NCI-H2227 treated with DMSO at 0.1 percent for 48 hours (cell line): ENCODE data around the gene ZNF652.

ENCODE experiments used
- DNase-seq: peaks from one replicate; lab custom pipeline; 2025; lab: John Stamatoyannopoulos, UW

The ZNF652 gene

GRCh38 chr17:49358641-49359247, 3.3 kb downstream of the ZNF652 start:
- DNase-seq, result no peak

GRCh38 chr17:49357516-49357915, 4.5 kb downstream of the ZNF652 start:
- DNase-seq, result no peak

GRCh38 chr17:49356320-49356719, 5.7 kb downstream of the ZNF652 start:
- no peak for DNase-seq

GRCh38 chr17:49353607-49354006, 8.4 kb downstream of the ZNF652 start:
- no peak for DNase-seq

DNA sequence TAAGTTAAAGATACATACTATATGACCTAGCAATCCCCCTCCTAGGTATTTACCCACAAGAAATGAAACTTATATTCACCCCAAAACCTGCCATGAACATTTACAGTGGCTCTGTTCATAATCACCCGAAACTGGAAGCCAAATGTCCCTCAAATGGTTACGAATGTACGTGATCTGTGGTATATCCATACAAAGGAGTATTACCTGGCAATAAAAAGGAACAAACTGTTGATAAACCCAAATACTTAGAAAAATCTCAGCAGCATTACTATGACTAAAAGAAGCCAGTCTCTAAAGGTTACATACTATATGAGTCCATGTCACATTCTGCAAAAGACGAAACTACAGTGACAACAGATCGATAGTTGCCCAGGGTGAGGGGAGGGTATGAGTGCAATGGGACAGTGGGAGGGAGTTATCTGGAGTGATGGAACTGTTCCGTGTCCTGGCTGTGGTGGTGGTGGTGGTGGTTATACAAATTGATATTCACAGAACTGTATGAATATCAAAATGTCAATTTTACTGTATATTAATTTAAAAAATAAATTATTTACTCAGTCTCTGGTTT, 9.4 kb downstream of the ZNF652 start:
- no peak for DNase-seq

- DNase-seq, result no peak
Observed at GRCh38 chr17:49351572-49352140, 10.4 kb downstream of the ZNF652 start.

DNA sequence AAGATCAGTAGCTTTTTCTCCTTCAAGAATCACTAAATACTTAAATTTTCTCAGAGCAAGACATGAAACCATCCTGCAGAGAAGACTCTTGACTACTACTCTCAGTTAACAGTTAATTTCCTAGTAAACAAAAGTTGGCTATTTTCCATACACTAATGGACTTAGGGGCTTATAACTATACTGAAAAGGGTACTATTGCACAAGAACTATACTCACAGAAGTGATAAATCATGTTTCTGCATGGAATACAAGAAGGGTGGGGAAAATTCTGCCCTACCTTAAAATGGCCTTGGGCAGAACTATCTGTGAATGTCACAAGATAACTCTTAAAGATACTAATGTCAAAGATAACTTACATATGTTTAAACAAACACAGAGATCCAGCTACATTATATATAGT, 12.5 kb downstream of the ZNF652 start:
- no peak for DNase-seq

DNA sequence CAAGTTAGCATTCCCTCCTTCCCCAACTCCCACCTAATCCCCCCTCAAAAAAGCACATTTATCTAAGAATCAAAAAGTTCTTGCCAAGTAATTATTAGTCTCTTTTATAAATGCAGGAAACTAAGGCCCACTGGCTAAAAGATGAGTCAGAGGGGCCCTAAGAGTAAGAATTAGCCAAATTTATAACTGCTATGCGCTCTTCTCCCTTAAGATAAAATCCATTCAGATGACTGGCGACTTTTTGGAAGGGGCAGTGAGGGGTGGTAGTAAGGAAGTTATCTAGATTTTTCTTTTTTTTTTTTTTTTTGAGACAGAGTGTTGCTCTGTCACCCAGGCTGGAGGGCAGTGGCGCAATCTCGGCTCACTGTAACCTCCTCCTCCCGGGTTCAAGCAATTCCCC, 17.1 kb downstream of the ZNF652 start:
- DNase-seq, result no peak

DNA sequence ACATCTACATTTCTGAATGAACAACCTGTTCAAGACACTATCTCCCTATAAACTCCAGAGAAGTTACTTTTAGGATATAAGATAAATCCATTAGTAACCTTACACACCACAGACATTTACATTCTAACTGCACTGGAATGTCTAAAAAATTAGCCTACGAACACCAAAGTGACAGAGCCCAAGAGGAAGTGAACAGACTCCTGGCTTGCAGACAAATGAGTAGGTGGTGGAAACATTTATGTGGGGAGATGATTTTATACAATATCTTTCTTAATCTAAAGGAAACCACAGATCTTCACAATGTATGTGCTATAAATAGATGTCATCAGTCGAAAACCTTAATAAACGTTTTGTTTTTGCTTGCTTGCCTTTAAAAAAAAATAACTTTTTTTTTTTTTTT, 18.8 kb downstream of the ZNF652 start:
- no peak for DNase-seq

DNA sequence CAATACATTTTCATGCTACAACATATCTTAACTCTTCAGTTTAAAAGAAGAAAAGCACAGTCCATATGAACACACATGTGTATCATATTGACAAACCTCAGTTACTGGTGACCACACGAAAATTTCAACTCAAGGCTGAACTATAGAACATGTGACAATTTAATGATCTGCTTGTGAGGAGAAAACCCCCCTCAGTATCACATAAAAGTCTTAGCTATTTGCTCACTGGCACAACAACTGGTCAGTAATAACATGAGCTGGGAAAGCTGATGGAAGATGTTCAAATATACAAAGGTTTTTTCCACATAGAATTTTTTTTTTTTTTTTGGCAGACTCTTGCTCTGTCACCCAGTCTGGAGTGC, 19.5 kb downstream of the ZNF652 start:
- no peak for DNase-seq

DNA sequence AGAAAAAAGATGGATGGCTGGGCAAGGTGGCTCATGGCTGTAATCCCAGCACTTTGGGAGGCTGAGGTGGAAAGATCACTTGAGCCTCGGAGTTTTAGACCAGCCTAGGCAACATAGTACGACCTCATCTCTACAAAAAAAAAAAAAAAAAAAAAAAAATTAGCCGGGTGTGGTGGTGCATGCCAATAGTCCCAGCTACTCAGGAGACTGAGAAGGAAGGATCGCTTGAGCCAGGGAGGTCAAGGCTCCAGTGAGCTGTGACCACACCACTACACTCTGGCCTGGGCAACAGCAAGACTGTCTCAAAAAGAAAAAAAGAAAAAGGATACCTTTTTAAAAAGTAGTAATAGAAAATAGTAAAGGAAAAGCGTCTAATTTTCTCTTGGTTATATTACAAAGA, 20.7 kb downstream of the ZNF652 start:
- DNase-seq, result no peak

DNA sequence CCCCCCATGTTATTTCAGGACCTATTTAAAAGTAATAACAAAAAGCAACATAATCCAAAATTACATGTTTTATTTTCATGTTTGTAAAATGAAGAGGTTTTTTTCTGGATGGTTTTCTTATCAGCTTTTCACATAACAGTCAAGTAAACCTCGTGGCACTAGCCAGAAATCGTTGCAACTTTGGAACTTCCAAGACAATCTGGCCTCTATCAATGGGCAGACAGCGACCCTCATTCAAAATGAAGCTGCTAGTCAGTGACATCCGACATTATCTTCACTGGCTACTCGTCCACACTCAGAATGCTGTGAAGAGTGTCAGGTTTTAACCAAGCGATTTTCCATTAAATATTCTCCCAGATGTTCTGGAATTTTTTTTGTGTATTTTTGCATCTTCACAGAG, 22.7 kb downstream of the ZNF652 start:
- no peak for DNase-seq

DNA sequence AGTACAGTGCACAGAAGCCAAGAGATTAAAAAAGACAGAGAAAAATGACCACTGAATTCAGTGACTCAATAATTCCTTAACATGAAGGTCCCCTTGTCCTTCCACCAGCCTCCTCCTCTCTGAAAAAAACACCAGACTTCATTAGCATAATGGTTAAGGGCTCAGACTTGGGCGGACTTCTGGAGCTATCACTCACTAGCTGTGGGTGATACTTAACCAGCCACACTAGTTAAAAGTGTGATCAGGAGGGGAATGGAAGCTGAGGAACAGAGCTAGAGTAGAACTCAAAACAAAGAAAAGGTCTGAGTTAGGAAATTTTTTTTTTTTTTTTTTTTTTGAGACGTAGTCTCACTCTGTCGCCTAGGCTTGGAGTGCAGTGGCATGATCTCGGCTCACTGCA, 23.2 kb downstream of the ZNF652 start:
- DNase-seq, result no peak

GRCh38 chr17:49337884-49338283, 24.2 kb downstream of the ZNF652 start:
- no peak for DNase-seq

- no peak for DNase-seq
Observed at GRCh38 chr17:49334744-49335512, 27.1 kb downstream of the ZNF652 start.

DNA sequence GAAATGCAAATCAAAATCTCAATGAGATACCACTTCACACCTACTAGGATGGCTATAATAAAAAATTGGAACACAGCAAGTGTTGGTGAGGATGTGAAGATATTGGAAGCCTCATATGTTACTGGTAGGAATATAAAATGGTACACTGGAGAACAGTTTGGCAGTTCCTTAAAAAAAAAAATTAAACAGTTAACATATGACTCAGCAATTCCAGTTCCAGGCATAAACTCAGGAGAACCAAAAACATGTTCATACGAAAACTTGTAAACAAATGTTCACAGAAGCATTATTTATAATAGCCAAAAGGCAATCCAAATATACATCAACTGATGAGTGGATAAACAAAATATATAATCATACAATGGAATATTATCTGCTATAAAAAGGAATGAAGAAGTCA, 28.2 kb downstream of the ZNF652 start:
- DNase-seq, result no peak

GRCh38 chr17:49327835-49328784, 33.9 kb downstream of the ZNF652 start:
- no peak for DNase-seq

DNA sequence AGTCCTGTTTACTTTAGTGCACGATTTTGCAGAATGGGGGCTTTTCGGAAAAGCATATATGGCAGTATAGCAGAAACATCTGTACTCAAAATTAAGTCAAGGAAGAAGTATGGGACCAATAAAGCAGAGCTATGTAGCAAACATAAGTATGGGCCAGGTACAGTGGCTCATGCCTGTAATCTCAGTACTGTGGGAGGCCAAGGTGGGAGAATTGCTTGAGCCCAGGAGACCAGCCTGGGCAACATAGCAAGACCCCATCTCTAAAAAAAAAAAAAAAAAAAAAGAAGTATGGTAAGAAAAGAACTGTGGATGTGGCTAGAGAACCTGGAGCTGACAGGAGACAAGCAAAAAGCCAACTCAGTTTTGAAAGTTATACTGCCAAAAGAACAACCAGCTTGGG, 36.1 kb downstream of the ZNF652 start:
- no peak for DNase-seq

DNA sequence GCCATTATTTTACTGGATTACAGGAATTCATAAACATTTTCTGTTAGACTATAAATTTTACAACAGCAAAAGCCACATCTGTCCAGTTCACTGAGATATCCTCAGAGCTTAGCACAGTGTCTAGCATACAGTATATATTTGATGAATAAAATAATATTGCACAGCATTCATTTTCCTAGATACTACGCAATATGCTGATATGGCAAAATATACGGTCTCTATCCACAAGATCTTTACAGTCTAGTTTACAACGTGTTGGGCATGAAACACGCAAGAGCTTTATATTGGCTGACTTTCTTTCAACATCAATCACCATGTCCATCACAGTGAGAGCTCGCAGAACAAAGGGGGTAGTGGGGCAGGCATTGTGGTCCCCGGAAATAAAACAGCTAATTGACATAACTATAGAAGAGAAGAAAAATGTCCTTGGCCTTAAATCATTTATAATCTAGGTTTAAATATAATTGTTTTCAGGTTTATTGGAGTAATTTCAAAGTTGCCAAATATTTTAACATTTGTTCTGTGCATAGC, 43.5 kb downstream of the ZNF652 start:
- no peak for DNase-seq

GRCh38 chr17:49316889-49317675, 45.0 kb downstream of the ZNF652 start:
- DNase-seq, result no peak

DNA sequence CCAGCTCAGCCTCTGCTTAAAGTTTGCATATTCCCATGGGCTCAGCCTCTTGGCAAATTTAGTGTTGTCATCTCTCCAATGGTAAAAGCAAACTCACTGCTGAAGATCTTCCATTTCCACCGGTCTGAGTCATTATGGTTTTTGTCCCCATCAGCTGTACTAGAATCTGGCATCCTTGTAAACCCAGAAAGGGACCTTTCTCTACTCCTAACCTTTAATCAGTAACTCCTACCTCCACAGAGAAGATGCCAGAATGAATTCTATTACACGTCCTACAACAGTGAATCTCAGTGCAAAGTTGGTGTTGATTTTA, 45.8 kb downstream of the ZNF652 start:
- no peak for DNase-seq
